Coronary artery (tissue), 2 donors: ENCODE data around the gene TSEN54.
"Not testable (repeated sequence)": the region's sequence is repeated elsewhere in the genome, so short reads cannot be mapped to it uniquely, and the experiment has no call there.

Experiments
- DNase-seq: peaks from one replicate; pipeline ENCODE4 v3.0.0-alpha.2; 2017; ENCODE audit warnings: low spot score
- H3K27ac ChIP-seq, 2 donors: fragments of 200-600 bp; sonication (generic); one replicate each; pipeline ENCODE4 v1.5.1; 2016 to 2019
- H3K4me3 ChIP-seq: fragments of 200-600 bp; sonication (generic); 2 replicates; pipeline ENCODE4 v1.5.1; 2016; ENCODE audit warnings: mild to moderate bottlenecking, moderate library complexity
- TF ChIP-seq, protein P1 (sequence below): fragments of 200-600 bp; sonication (generic); IDR thresholded peaks from one replicate; pipeline ENCODE4 v1.5.1; 2019; ENCODE audit warnings: antibody characterized with exemption

TSEN54 gene

DNA sequence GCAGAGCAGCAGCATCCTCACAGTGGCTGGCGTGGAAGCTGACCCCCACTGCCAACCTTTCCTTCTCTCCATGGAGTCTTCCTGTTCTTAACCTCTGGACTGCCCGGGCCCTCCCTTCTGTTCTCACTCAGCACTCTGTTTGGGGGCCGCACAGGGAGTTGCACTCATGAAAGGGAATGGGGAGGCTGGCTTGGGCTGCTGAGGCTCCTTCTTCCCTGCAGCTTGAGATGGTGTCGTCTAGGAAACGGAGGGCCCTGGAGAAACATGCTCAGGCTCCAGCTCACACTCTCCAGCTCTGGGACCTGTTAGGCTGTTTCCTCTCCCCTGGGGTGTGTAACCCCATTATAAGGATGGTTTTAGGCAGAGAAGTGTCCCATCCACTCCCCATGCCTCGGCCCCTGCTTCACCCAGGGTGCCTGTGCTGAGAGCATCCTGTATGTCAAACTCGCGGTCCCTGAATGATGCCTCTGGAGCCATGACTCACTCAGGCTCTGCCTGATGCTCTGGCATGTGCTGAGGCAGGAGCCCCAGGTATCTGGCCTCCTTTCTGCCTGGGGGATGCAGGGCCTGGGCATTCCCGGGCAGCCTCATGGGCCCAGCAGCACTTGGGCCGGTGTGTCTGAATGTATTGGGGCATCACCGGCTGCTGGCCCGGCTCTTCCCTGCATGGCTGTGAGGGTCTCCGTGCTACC lies 41.0 kb upstream of the TSEN54 start:
- TF ChIP-seq, protein P1, sequence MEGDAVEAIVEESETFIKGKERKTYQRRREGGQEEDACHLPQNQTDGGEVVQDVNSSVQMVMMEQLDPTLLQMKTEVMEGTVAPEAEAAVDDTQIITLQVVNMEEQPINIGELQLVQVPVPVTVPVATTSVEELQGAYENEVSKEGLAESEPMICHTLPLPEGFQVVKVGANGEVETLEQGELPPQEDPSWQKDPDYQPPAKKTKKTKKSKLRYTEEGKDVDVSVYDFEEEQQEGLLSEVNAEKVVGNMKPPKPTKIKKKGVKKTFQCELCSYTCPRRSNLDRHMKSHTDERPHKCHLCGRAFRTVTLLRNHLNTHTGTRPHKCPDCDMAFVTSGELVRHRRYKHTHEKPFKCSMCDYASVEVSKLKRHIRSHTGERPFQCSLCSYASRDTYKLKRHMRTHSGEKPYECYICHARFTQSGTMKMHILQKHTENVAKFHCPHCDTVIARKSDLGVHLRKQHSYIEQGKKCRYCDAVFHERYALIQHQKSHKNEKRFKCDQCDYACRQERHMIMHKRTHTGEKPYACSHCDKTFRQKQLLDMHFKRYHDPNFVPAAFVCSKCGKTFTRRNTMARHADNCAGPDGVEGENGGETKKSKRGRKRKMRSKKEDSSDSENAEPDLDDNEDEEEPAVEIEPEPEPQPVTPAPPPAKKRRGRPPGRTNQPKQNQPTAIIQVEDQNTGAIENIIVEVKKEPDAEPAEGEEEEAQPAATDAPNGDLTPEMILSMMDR = no peak
- H3K27ac ChIP-seq = peak overlapping the region; percentile 66 to 87
- DNase-seq = no peak
- H3K4me3 ChIP-seq = peak overlapping the region; percentile 47

DNA sequence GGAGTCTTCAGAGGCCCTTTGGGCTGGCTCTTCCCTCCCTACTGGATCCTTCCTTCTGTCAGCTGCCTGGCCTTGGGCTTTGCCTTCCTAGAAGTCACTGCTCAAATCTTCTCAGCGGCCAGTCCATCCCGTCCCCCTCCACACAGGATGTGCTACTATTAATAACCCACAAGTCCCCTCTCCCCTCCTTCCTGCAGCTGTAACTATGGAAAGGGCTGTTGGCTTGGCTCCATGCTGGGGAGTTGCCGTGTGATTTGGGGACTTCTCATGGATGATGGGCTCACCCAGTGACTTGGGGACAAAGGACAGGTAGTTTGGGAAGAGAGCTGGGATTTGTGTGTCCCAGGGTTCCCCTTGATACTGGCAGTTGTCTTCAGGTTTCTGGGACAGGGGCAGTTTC lies 40.5 kb upstream of the TSEN54 start:
- no peak for DNase-seq
- Histone ChIP-seq H3K4me3 (peak overlapping the region; percentile 47), H3K27ac (peak overlapping the region; percentile 66 to 87)
- TF ChIP-seq, protein P1 = no peak

DNA sequence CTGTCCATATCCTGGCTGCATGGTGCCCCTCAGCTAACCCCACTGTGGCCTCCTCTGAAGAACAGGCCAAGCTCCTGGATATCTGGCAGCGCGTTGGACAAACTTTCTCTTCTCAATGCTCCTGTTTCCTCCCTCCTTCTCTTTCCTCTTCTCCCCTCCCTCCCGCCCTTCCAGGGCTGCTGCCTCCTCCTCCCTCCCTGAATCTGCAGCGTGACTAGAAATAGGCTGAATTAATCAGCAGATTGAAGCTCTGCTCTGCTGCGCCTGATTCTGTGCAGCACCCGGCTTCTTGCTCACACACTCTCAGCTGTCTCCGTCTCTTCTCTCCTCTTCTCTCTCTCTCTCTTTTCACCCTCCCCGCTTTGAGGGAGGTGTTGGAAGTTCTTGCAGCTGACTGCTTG lies 40.1 kb upstream of the TSEN54 start:
- H3K4me3 ChIP-seq = peak overlapping the region; percentile 47
- no peak for DNase-seq
- TF ChIP-seq, protein P1 = no peak
- H3K27ac ChIP-seq = peak overlapping the region; percentile 66 to 87

DNA sequence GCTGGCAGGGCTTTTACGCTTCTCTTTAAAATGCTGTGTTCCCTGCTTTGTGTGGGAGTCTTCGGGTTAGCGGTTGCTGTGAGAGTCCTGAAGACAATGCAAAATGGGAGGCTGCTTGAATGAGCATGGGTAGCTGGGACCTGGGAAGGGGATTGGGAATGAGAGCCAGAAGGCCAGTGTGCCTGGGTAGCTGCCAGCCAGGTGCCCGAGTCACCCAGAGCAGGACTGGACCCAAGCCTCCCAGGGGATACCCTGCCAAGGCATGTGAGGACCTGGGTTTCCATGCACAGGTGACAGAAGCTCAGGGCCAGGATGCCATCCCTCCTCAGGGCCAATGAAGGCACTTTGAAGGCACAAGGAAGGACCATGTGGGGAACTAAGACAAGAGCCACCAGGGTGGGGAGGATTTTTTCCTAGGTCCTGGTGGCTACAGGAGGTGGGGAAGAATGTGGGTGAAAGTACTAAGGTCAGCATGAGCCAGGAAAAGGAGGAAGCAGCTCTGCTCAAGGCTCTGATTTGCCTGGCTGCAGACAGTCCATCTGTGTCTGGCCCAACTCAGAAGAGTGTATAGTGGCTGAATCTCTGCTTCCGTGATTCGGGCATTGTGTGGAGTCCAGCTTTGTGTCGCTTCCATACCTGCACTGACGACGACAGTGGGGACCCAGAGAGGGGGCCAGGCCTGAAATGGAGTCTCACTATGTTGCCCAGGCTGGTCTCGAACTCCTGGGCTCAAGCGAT lies 39.4 kb upstream of the TSEN54 start:
- no peak for DNase-seq

DNA sequence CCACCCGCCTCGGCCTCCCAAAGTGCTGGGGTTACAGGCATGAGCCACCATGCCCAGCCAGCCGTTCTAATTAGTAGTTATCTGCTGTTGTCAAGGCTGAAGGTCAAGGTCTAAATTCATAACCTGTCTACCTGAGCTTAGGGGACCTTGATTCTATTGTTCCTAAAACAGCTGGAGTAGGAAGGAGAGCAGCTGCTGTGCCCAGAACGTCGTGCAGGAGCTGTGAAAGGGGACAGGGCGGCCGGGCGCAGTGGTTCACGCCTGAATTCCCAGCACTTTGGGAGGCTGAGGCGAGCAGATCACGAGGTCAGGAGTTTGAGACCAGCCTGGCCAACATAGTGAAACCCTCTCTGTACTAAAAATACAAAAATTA lies 38.9 kb upstream of the TSEN54 start:
- H3K27ac ChIP-seq = peak overlapping the region; percentile 66 to 87
- not testable (repeated sequence) for DNase-seq, H3K4me3 ChIP-seq

More for the DNA sequence above, 39.4 kb upstream of the TSEN54 start:
- H3K4me3 ChIP-seq = peak overlapping the region; percentile 47
- H3K27ac ChIP-seq = peak overlapping the region; percentile 66 to 87
- TF ChIP-seq, protein P1 = no peak

DNA sequence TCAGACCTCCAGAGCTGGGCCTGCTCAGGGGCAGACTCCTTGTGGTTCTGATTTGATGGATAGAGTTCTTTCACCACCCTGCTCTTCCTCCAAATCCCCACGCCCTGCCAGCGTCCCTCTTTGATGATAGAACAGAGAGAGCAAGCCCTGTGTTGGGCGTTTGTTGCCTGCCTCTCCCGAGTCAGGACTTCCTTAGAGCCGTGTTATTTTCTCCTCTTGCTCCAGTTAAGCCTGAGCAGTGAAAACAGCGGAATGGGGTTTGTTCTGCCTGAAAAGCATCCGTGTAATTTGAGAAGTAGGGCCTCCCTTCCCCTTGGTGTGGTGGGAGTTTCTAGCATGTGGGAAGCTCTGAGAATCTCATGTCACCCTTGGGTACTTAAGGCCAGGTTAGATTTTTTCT lies 37.8 kb upstream of the TSEN54 start:
- TF ChIP-seq, protein P1 = no peak
- no peak for DNase-seq
- H3K4me3 ChIP-seq = no peak overlapping the region
- H3K27ac ChIP-seq = no peak overlapping the region

DNA sequence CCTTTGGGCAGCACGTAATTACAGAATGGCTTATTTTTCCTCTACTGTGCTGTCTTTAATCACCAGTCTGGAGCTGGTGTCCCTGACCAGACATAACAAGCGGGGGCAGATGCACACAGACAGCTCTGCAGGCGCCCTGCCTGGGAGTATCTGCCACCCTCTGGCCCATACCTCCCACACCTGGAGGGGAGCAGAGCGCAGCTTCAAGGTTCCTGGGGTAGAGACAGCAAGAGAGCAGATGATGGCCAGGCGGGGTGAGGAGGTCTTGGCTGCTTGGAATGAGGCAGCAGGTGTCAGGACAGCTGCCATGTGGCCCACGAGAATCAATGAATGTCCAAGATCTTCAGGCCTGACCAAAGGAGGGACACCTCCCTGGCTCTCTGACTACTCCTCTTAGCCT lies 36.0 kb upstream of the TSEN54 start:
- TF ChIP-seq, protein P1 = no peak
- no peak for DNase-seq
- no peak overlapping the region for H3K27ac ChIP-seq

More for the DNA sequence above, 36.0 kb upstream of the TSEN54 start:
- H3K4me3 ChIP-seq = no peak overlapping the region
